HG03095 (cell line): ENCODE measurements around the gene GOLGA6L2.

Source experiments
- ATAC-seq: cut with Tn5 transposase; IDR thresholded peaks from one replicate; pipeline ENCODE4 v1.9.1; 2021; ENCODE audit warnings: moderate library complexity; ENCODE audit not compliant: unreplicated experiment

Gene GOLGA6L2

GRCh38 chr15:23395030-23395692 lies 51.9 kb downstream of the GOLGA6L2 start:
- ATAC-seq = no peak
